ENCODE measurements around the gene ETV2. TPM values are rescaled to one million over a fixed set of nuclear protein-coding genes. Genes with fewer than 3 reads are reported as not detected.

Gene ETV2, protein sequence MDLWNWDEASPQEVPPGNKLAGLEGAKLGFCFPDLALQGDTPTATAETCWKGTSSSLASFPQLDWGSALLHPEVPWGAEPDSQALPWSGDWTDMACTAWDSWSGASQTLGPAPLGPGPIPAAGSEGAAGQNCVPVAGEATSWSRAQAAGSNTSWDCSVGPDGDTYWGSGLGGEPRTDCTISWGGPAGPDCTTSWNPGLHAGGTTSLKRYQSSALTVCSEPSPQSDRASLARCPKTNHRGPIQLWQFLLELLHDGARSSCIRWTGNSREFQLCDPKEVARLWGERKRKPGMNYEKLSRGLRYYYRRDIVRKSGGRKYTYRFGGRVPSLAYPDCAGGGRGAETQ
- 0.94 TPM for total RNA-seq

DNA sequence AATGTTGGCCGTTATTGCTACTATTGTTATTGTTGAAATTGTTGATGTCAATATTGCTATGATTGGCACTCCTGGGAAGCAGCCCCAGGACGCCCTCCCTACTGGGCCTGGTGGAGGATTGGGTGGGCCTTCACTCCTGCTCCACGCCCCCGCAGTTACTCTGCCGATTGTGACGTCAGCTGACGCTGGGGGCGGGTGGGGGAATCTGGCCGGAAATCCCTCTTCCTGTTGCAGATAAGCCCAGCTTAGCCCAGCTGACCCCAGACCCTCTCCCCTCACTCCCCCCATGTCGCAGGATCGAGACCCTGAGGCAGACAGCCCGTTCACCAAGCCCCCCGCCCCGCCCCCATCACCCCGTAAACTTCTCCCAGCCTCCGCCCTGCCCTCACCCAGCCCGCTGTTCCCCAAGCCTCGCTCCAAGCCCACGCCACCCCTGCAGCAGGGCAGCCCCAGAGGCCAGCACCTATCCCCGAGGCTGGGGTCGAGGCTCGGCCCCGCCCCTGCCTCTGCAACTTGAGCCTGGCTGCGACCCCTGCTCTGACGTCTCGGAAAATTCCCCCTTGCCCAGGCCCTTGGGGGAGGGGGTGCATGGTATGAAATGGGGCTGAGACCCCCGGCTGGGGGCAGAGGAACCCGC lies at the start of gene ETV2:
ETV2 (plus strand) TSS at position 231 of the 637 bp plus-strand sequence. CDS start 716 bp downstream, outside the sequence.

GRCh38 chr19:35612559-35613321 lies 28.8 kb upstream of the ETV2 start, which contains the start of gene HAUS5:
TSS of gene HAUS5 (plus strand) at chr19:35612735. CDS start at chr19:35612795, 60 bp downstream.

DNA sequence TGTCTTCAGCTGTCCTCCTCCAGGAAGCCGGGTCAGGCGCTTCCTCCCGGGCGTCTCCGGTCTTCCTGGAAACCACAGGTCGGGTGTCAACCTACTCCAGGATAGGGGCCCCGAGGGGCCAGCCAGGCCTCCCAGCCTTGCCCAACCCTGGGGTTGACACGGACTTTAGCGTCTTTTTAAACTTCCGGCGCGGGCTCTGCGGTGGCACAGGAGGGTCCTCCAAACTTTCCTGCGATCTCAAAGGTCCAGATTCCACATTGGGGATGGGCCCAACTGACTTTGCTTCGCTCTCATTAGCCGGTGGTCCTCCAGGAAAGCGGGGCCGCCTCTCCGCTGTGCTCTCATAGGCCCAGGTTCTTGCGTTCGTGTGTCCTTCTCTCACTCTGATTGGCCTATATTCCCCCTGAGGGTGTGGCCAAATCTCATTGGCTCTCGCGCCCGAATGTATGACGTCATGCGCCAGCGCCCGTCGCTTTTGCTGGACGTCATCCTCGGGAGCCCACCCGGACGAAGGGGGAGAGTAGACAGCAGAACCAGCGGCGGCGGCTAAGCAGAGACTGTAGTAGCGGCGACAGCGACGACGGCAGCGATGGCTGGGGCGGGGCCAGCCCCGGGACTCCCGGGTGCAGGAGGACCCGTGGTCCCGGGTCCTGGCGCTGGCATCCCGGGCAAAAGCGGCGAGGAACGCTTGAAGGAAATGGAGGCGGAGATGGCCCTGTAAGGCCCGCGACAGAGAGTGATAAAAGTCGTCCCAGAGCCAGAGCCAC lies 12.8 kb upstream of the ETV2 start, which contains the start of gene RBM42:
RBM42 (plus strand) TSS at position 472 of the 767 bp plus-strand sequence; CDS start at position 590, 118 bp downstream.

DNA sequence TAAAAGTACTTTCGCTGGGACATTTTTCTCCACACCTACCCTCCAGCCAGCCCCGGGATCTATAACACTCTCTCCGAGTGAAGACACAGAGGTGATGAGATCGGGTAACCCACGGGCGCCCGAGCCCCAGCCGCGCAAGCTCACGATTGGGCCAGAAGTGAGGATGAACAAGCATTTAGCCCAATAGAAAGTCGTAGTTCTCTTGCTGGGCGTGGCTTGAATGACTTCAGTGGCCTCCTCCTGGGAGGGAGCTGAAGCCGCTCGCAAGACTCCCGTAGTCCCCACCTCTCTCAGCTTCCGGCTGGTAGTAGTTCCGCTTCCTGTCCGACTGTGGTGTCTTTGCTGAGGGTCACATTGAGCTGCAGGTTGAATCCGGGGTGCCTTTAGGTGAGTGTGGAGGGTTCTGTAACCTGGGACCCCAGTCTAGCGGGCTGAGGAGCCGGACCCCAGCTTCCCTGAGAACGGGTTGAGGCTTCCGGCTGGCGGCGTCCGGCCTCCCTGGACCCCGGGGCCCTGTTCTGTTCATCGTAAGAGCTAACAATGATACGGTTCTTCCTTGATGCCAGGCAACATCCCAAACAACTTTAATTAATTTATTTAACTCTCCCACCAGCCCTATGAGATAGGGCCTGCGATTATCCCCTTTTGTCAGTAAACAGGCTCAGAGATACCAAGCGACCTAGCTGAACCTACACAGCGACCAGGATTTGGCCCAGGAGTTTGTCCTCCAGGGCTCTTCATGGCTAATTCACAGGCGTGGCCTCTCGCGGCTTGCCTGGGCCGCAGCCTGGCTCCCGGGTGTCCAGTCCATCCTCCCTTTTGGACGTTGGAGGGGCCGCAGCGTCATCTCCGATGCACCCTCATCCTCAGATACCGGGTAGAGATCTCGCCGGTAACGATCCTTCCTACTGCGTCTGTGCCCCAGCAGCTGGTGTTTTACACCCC lies 6.7 kb downstream of the ETV2 start, which contains the start of gene COX6B1:
COX6B1 (plus strand) TSS at position 307 of the 945 bp plus-strand sequence. CDS start 2,921 bp downstream, outside the sequence.

GRCh38 chr19:35666251-35666913 lies 24.8 kb downstream of the ETV2 start, which contains the start of gene UPK1A:
TSS of gene UPK1A (plus strand) at chr19:35666517. CDS start at chr19:35666813, 296 bp downstream.

Other genes starting within 250 kb of the ETV2 start
- gene FFAR2, start 193.5 kb upstream of the ETV2 start, total RNA-seq = not detected
- gene KRTDAP, start 151.3 kb upstream of the ETV2 start, total RNA-seq = not detected
- gene DMKN, start 128.1 kb upstream of the ETV2 start, total RNA-seq = not detected
- gene SBSN, start 113.4 kb upstream of the ETV2 start, total RNA-seq = not detected
- not detected for gene GAPDHS, start 108.3 kb upstream of the ETV2 start, total RNA-seq
- gene TMEM147, start 96.1 kb upstream of the ETV2 start, total RNA-seq = 39.8 TPM
- gene ATP4A, start 78.1 kb upstream of the ETV2 start, total RNA-seq = not detected
- not detected for gene PMIS2, start 55.6 kb upstream of the ETV2 start, total RNA-seq
- 7.5 TPM for gene HAUS5, start 29.0 kb upstream of the ETV2 start, total RNA-seq
- 18.8 TPM for gene RBM42, start 12.7 kb upstream of the ETV2 start, total RNA-seq
- gene COX6B1, start 6.6 kb downstream of the ETV2 start, total RNA-seq = 115 TPM
- not detected for gene UPK1A, start 24.8 kb downstream of the ETV2 start, total RNA-seq
- not detected for gene ZBTB32, start 62.8 kb downstream of the ETV2 start, total RNA-seq
- gene KMT2B, start 76.3 kb downstream of the ETV2 start, total RNA-seq = 11.6 TPM
- gene IGFLR1, start 100.7 kb downstream of the ETV2 start, total RNA-seq = 0.94 TPM
- gene U2AF1L4, start 103.7 kb downstream of the ETV2 start, total RNA-seq = 5.3 TPM
- 8.8 TPM for gene PSENEN, start 103.9 kb downstream of the ETV2 start, total RNA-seq
- gene LIN37, start 106.8 kb downstream of the ETV2 start, total RNA-seq = 16.9 TPM
- not detected for gene HSPB6, start 115.3 kb downstream of the ETV2 start, total RNA-seq
- 5.9 TPM for gene PROSER3, start 116.4 kb downstream of the ETV2 start, total RNA-seq
- 123 TPM for gene ARHGAP33, start 133.8 kb downstream of the ETV2 start, total RNA-seq
- not detected for gene PRODH2, start 171.1 kb downstream of the ETV2 start, total RNA-seq
- not detected for gene NPHS1, start 210.8 kb downstream of the ETV2 start, total RNA-seq
- 0.94 TPM for gene KIRREL2, start 215.2 kb downstream of the ETV2 start, total RNA-seq
- gene APLP1, start 226.8 kb downstream of the ETV2 start, total RNA-seq = 197 TPM

All from parietal lobe (tissue), 1 donor.